ENCODE measurements around the gene ZFYVE26.
"Not testable (repeated sequence)": the region's sequence is repeated elsewhere in the genome, so short reads cannot be mapped to it uniquely, and the experiment has no call there.

GRCh38 chr14:67709796-67710195 is 106.6 kb downstream of the ZFYVE26 start:
- not testable (repeated sequence) for TF ChIP-seq POLR2A, CTCF (IDR thresholded peaks at IDR 0.05)
